ENCODE data around the gene SPTB. TPM values are rescaled to one million over a fixed set of nuclear protein-coding genes. Genes with fewer than 3 reads are reported as not detected.

The SPTB gene
- total and polyA plus RNA-seq, 3 donors from 2014 or later, result 3.3 to 6.6 (median 5.6) TPM

DNA sequence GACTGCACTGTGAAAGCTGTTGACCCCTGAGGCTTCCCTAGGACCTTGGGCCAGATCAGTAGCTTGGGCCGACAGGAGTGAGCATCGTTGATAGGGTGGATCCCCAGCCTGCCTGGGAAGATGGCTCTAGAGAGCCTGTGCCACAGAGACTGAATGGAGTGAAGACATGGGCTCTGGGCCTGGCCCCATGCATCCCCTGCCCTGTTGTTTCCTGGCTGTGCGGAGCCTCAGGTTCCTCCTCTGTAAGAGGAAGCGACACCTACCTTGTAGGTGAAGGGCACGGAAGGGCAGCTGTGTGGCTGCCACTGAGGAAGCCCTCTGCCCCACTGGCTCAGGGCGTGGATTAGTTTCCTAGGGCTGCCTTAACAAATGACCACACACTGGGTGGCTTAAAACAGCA lies 151.6 kb downstream of the SPTB start:
- Histone ChIP-seq H3K36me3 (ENCODE audit: low read depth, missing control alignments) (no peaks in the 10 kb centered on the region), H3K4me1 (peaks cover 19% of the 10 kb centered on the region), H3K27ac (no peak overlapping the region), H3K9me3 (no peaks in the 10 kb centered on the region), H3K27me3 (no peaks in the 10 kb centered on the region), H3K4me3 (no peak overlapping the region)
- 78 to 82% methylated on average over 3 to 6 of the region's 6 CpGs for WGBS, 2 donors
- TF ChIP-seq, protein P1, sequence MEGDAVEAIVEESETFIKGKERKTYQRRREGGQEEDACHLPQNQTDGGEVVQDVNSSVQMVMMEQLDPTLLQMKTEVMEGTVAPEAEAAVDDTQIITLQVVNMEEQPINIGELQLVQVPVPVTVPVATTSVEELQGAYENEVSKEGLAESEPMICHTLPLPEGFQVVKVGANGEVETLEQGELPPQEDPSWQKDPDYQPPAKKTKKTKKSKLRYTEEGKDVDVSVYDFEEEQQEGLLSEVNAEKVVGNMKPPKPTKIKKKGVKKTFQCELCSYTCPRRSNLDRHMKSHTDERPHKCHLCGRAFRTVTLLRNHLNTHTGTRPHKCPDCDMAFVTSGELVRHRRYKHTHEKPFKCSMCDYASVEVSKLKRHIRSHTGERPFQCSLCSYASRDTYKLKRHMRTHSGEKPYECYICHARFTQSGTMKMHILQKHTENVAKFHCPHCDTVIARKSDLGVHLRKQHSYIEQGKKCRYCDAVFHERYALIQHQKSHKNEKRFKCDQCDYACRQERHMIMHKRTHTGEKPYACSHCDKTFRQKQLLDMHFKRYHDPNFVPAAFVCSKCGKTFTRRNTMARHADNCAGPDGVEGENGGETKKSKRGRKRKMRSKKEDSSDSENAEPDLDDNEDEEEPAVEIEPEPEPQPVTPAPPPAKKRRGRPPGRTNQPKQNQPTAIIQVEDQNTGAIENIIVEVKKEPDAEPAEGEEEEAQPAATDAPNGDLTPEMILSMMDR (IDR thresholded peaks at IDR 0.05), result no peak
- TF ChIP-seq POLR2A (IDR thresholded peaks at IDR 0.05), result no peak
- DNase-seq, result no peak
- intact Hi-C loops (cut with DNase I; ENCODE audit: low total_unique reads), result no loop called here

- 84 to 94% methylated on average over 16 to 22 of the region's 22 CpGs for WGBS, 2 donors
- H3K36me3 ChIP-seq (ENCODE audit: low read depth, missing control alignments), result no peaks in the 10 kb centered on the region
- intact Hi-C loops (cut with DNase I; ENCODE audit: low total_unique reads), result no loop called here
- no peak for DNase-seq
- no peak overlapping the region for H3K4me3 ChIP-seq
- no peaks in the 10 kb centered on the region for H3K27me3 ChIP-seq
- TF ChIP-seq, protein P1 (IDR thresholded peaks at IDR 0.05), result no peak
- TF ChIP-seq POLR2A (IDR thresholded peaks at IDR 0.05), result no peak
- no peak overlapping the region for H3K27ac ChIP-seq
- peaks cover 23% of the 10 kb centered on the region for H3K4me1 ChIP-seq
- H3K9me3 ChIP-seq, result no peaks in the 10 kb centered on the region
These were observed 152.1 kb downstream of the SPTB start for GRCh38 chr14:64727551-64728071.

- DNase-seq, result no peak
- 76 to 100% methylated on average over 2 to 5 of the region's 5 CpGs for WGBS, 2 donors
- Histone ChIP-seq H3K4me1 (peaks cover 33% of the 10 kb centered on the region), H3K36me3 (ENCODE audit: low read depth, missing control alignments) (no peaks in the 10 kb centered on the region), H3K27ac (no peak overlapping the region), H3K27me3 (no peaks in the 10 kb centered on the region), H3K9me3 (no peaks in the 10 kb centered on the region), H3K4me3 (no peak overlapping the region)
- intact Hi-C loops (cut with DNase I; ENCODE audit: low total_unique reads), result no loop called here
- no peak for TF ChIP-seq POLR2A (IDR thresholded peaks at IDR 0.05)
- TF ChIP-seq, protein P1 (IDR thresholded peaks at IDR 0.05), result no peak
These were observed 153.2 kb downstream of the SPTB start for GRCh38 chr14:64726585-64726890.

DNA sequence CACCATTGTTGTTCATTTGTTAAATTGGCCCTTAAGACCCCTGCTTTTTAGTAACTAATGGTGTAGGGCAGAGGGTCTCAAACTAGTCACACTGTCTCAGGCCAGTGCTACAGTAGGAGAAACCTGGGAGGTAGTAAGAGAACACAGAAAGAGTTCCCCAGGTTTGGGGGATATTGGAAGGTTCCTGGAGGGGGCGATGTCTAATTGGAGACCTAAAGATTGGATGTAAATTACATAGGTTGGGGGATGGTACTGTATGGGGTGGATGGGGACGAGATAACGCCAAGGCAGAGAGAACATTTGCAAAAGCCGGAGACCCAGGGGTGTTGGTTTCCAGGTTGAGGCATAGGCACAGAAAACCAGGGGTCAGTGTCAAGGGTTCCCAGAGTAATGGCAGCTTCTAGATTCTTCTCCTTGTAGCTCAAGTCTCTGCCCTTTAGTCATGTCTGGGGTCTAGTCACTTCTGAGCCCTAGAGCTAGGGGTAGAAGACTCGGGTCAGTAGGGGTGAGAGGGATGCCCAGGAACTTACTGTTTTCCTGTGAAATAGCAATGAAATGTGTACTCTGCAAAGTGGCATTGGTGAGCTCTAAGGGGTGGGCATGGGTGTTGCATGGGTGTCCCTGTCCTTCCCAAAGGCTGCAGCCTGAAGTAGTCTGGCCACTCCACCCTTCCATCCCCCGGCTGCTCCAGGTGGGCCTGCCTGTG lies 153.7 kb downstream of the SPTB start:
- WGBS, 2 donors, result 92 to 96% methylated on average over 6 of the region's 6 CpGs
- H3K4me1 ChIP-seq, result peaks cover 38% of the 10 kb centered on the region
- no peaks in the 10 kb centered on the region for H3K27me3 ChIP-seq
- no peak overlapping the region for H3K27ac ChIP-seq
- H3K36me3 ChIP-seq (ENCODE audit: low read depth, missing control alignments), result no peaks in the 10 kb centered on the region
- intact Hi-C loops (cut with DNase I; ENCODE audit: low total_unique reads), result no loop called here
- no peaks in the 10 kb centered on the region for H3K9me3 ChIP-seq
- DNase-seq, result no peak
- H3K4me3 ChIP-seq, result no peak overlapping the region
- TF ChIP-seq, protein P1 (IDR thresholded peaks at IDR 0.05), result no peak
- TF ChIP-seq POLR2A (IDR thresholded peaks at IDR 0.05), result no peak
